ENCODE results near the gene INPP5D. TPM values are rescaled to one million over a fixed set of nuclear protein-coding genes. Genes with fewer than 3 reads are reported as not detected.

The INPP5D gene
- total and polyA plus RNA-seq, 2 of the 8 experiments (the other 6 are each of a cell fraction or from before 2014, with no cell fraction given): 4.5 to 7.1 TPM

- no peak overlapping the region for H4K91ac ChIP-seq (replicated peaks; ENCODE audit: insufficient read length, low read length)
- 88% methylated on average over 11 of the region's 11 CpGs; no CpG with 5 or more reads in 1 of the 2 experiments for WGBS, 2 experiments (ENCODE audit: extremely low coverage in 1 of 2, insufficient coverage in 1 of 2, insufficient read length in 1 of 2, insufficient replicate concordance in 2 of 2, low coverage in 1 of 2, low lambda C conversion rate in 2 of 2, missing lambda C conversion rate in 1 of 2)
- peaks cover 0 to 11% (median 1%) of the 10 kb centered on the region in 4 experiments; a peak in 3 of 7 replicates for H3K4me1 ChIP-seq (replicated peaks in 1 of 4; ENCODE audit: control insufficient read depth in 3 of 4, insufficient read depth in 4 of 4, low read length in 3 of 4)
- H3K18ac ChIP-seq (ENCODE audit: extremely low read depth, low read length): no peak overlapping the region
- no peak for FAIRE-seq
- TF ChIP-seq ATF3 (IDR thresholded peaks at IDR 0.05; ENCODE audit: insufficient read depth, low read depth, low read length) (no peak), CREB1 (IDR thresholded peaks at IDR 0.05) (no peak), HDAC2 (IDR thresholded peaks at IDR 0.05; ENCODE audit: borderline replicate concordance in 1 of 2, low read depth in 2 of 2, low read length in 2 of 2) (no peak), CBX8 (IDR thresholded peaks at IDR 0.05; ENCODE audit: borderline replicate concordance, low read depth, low read length) (no peak), KDM5A (IDR thresholded peaks at IDR 0.05; ENCODE audit: low read length) (no peak), ZNF274 (IDR thresholded peaks at IDR 0.05; ENCODE audit: borderline replicate concordance, extremely low read depth, low read length) (no peak), POU5F1 (IDR thresholded peaks at IDR 0.05; ENCODE audit: low read depth, low read length) (no peak), KDM4A (IDR thresholded peaks at IDR 0.05; ENCODE audit: low read depth, low read length, severe bottlenecking) (no peak), POLR2AphosphoS5 (IDR thresholded peaks at IDR 0.05; ENCODE audit: low read depth, low read length) (no peak), RXRA (IDR thresholded peaks at IDR 0.05; ENCODE audit: insufficient read depth, low read depth, low read length) (no peak), BCL11A (IDR thresholded peaks at IDR 0.05; ENCODE audit: low read depth in 2 of 2, low read length in 2 of 2) (no peak), POLR2A (IDR thresholded peaks at IDR 0.05; ENCODE audit: control extremely low read depth in 1 of 2, low read depth in 2 of 2, low read length in 2 of 2) (no peak), FOSL1 (IDR thresholded peaks at IDR 0.05; ENCODE audit: insufficient read depth, low read depth, low read length) (no peak), SIX5 (IDR thresholded peaks at IDR 0.05; ENCODE audit: low read depth, low read length) (no peak), EGR1 (IDR thresholded peaks at IDR 0.05; ENCODE audit: borderline replicate concordance, low read depth, low read length) (no peak)
- H3K27ac ChIP-seq (ENCODE audit: low read depth, low read length): no peak overlapping the region
- H4K5ac ChIP-seq (ENCODE audit: insufficient read length, low read depth, low read length): no peak overlapping the region
- H3K9ac ChIP-seq (replicated peaks in 1 of 4; ENCODE audit: extremely low read depth in 1 of 4, low read depth in 3 of 4, low read length in 3 of 4): no peak overlapping the region
- POLR2A ChIA-PET (ENCODE audit: partially characterized antibody): no interaction called here
- no peak overlapping the region for H3K4me2 ChIP-seq (ENCODE audit: insufficient read depth in 1 of 2, low read depth in 2 of 2, low read length in 2 of 2)
- no peaks in the 10 kb centered on the region for H4K20me1 ChIP-seq (replicated peaks in 1 of 2; ENCODE audit: control insufficient read depth in 1 of 2, insufficient read depth in 2 of 2, low read length in 2 of 2)
- no peaks in the 10 kb centered on the region for H3K9me3 ChIP-seq (ENCODE audit: insufficient read depth in 2 of 2, low read depth in 1 of 2, low read length in 1 of 2)
- H3K79me2 ChIP-seq (ENCODE audit: control insufficient read depth in 1 of 2, insufficient read depth in 2 of 2, low read length in 2 of 2): no peaks in the 10 kb centered on the region
- H3K23ac ChIP-seq (ENCODE audit: insufficient read length): no peak overlapping the region
- H3K4me3 ChIP-seq (ENCODE audit: extremely low read depth in 1 of 4, insufficient read depth in 2 of 4, low read depth in 3 of 4, low read length in 4 of 4): no peak overlapping the region
- no peak overlapping the region for H2BK120ac ChIP-seq (replicated peaks; ENCODE audit: low read depth, low read length)
- no peak overlapping the region for H2BK15ac ChIP-seq (ENCODE audit: low read length)
- CTCF ChIA-PET (ENCODE audit: partially characterized antibody): interaction anchor here (1.5 to 2.0 kb wide), 2 partner anchors 15 to 65 kb away, joined by 3 to 8 read pairs; no protein-coding TSS in a partner anchor
- no peak overlapping the region for H2AK5ac ChIP-seq (ENCODE audit: low read depth, low read length)
- H4K8ac ChIP-seq (ENCODE audit: extremely low read depth, insufficient read depth, low read length): no peak overlapping the region
- DNase-seq (ENCODE audit: low read depth in 1 of 2, low spot score in 2 of 2): no peak
- H3K27me3 ChIP-seq (replicated peaks in 1 of 4; ENCODE audit: control insufficient read depth in 3 of 4, extremely low read depth in 1 of 4, insufficient read depth in 3 of 4, low read length in 3 of 4): no peaks in the 10 kb centered on the region
- no peak overlapping the region for H3K56ac ChIP-seq (replicated peaks; ENCODE audit: insufficient read length, low read depth, low read length)
- no peaks in the 10 kb centered on the region for H3K36me3 ChIP-seq (ENCODE audit: control insufficient read depth in 2 of 4, insufficient read depth in 4 of 4, low read length in 3 of 4)
- H2BK20ac ChIP-seq (ENCODE audit: low read length): no peak overlapping the region
- no peak overlapping the region for H3K14ac ChIP-seq (ENCODE audit: insufficient read length)
- no peak overlapping the region for H2BK12ac ChIP-seq (ENCODE audit: low read depth, low read length)
- H2AFZ ChIP-seq (ENCODE audit: low read length): no peak overlapping the region
- H3K23me2 ChIP-seq (ENCODE audit: low read depth, low read length): no peaks in the 10 kb centered on the region
- H2BK5ac ChIP-seq (ENCODE audit: low read depth, low read length): no peak overlapping the region
- H3K79me1 ChIP-seq (ENCODE audit: low read depth, low read length): no peaks in the 10 kb centered on the region
- H3K4ac ChIP-seq (replicated peaks; ENCODE audit: insufficient read length, low read depth, low read length): no peak overlapping the region
Measured at GRCh38 chr2:233114421-233114861, 54.3 kb downstream of the INPP5D start.

Measured in H1 (cell line).